Rectal smooth muscle tissue (tissue), 1 donor: ENCODE results near the gene ETFA.
A peak's percentile ranks its signal among the peaks of the same experiment; 100 is the strongest.

Experiments used
- H3K27ac ChIP-seq: one replicate; pipeline ENCODE4 v1.7.0; 2013; ENCODE audit warnings: low read depth, low read length, inconsistent platforms
- H3K27me3 ChIP-seq: one replicate; pipeline ENCODE4 v1.7.0; 2013; ENCODE audit warnings: low read length; ENCODE audit not compliant: control insufficient read depth, insufficient read depth
- H3K36me3 ChIP-seq: one replicate; pipeline ENCODE4 v1.7.0; 2013; ENCODE audit warnings: low read length; ENCODE audit not compliant: control insufficient read depth, insufficient read depth
- H3K4me1 ChIP-seq: one replicate; pipeline ENCODE4 v1.7.0; 2013; ENCODE audit warnings: low read length; ENCODE audit not compliant: control insufficient read depth, insufficient read depth
- H3K4me3 ChIP-seq: one replicate; pipeline ENCODE4 v1.7.0; 2013; ENCODE audit warnings: low read length
- H3K9ac ChIP-seq: one replicate; pipeline ENCODE4 v1.7.0; 2013; ENCODE audit warnings: low read length

ETFA gene

GRCh38 chr15:76345583-76345879, 34.3 kb upstream of the ETFA start:
- no peak overlapping the region for H3K9ac ChIP-seq
- H3K36me3 ChIP-seq, result no peaks in the 10 kb centered on the region
- H3K4me3 ChIP-seq, result peak overlapping the region; percentile 59
- no peaks in the 10 kb centered on the region for H3K4me1 ChIP-seq
- H3K27ac ChIP-seq, result peak overlapping the region; percentile 58
- H3K27me3 ChIP-seq, result peaks cover 30% of the 10 kb centered on the region

- no peak overlapping the region for H3K9ac ChIP-seq
- peak overlapping the region; percentile 58 for H3K27ac ChIP-seq
- H3K4me1 ChIP-seq, result no peaks in the 10 kb centered on the region
- H3K36me3 ChIP-seq, result no peaks in the 10 kb centered on the region
- peak overlapping the region; percentile 59 for H3K4me3 ChIP-seq
- peaks cover 31% of the 10 kb centered on the region for H3K27me3 ChIP-seq
These were observed 33.8 kb upstream of the ETFA start for GRCh38 chr15:76344893-76345582.

- H3K4me3 ChIP-seq, result peak overlapping the region; percentile 9
- H3K4me1 ChIP-seq, result peaks cover 2% of the 10 kb centered on the region
- no peak overlapping the region for H3K27ac ChIP-seq
These were observed 32.2 kb upstream of the ETFA start for GRCh38 chr15:76343313-76343996.

GRCh38 chr15:76342382-76343201, 31.3 kb upstream of the ETFA start:
- Histone ChIP-seq H3K27me3 (peaks cover 52% of the 10 kb centered on the region), H3K4me3 (peak overlapping the region; percentile 36), H3K4me1 (peaks cover 3% of the 10 kb centered on the region)

More at GRCh38 chr15:76343313-76343996, 32.2 kb upstream of the ETFA start:
- H3K27me3 ChIP-seq, result peaks cover 46% of the 10 kb centered on the region
- H3K36me3 ChIP-seq, result no peaks in the 10 kb centered on the region
- H3K9ac ChIP-seq, result no peak overlapping the region

GRCh38 chr15:76342058-76342381, 30.8 kb upstream of the ETFA start:
- Histone ChIP-seq H3K27me3 (peaks cover 52% of the 10 kb centered on the region), H3K4me1 (peaks cover 3% of the 10 kb centered on the region), H3K4me3 (peak overlapping the region; percentile 39), H3K36me3 (no peaks in the 10 kb centered on the region), H3K9ac (no peak overlapping the region), H3K27ac (peak overlapping the region; percentile 12)

More at GRCh38 chr15:76342382-76343201, 31.3 kb upstream of the ETFA start:
- Histone ChIP-seq H3K36me3 (no peaks in the 10 kb centered on the region), H3K9ac (no peak overlapping the region), H3K27ac (peak overlapping the region; percentile 12)

- no peak overlapping the region for H3K27ac ChIP-seq
- peaks cover 49% of the 10 kb centered on the region for H3K27me3 ChIP-seq
- no peaks in the 10 kb centered on the region for H3K36me3 ChIP-seq
- H3K4me1 ChIP-seq, result peaks cover 3% of the 10 kb centered on the region
- no peak overlapping the region for H3K9ac ChIP-seq
- H3K4me3 ChIP-seq, result peak overlapping the region; percentile 39
These were observed 30.2 kb upstream of the ETFA start for GRCh38 chr15:76341366-76342057.

- H3K27ac ChIP-seq, result no peak overlapping the region
- no peaks in the 10 kb centered on the region for H3K36me3 ChIP-seq
- no peak overlapping the region for H3K9ac ChIP-seq
- H3K4me1 ChIP-seq, result peaks cover 3% of the 10 kb centered on the region
- peaks cover 46% of the 10 kb centered on the region for H3K27me3 ChIP-seq
- peak overlapping the region; percentile 62 for H3K4me3 ChIP-seq
These were observed 29.6 kb upstream of the ETFA start for GRCh38 chr15:76340803-76341365.

GRCh38 chr15:76340198-76340802, 29.0 kb upstream of the ETFA start:
- Histone ChIP-seq H3K27ac (peak overlapping the region; percentile 53), H3K9ac (no peak overlapping the region), H3K36me3 (no peaks in the 10 kb centered on the region), H3K4me1 (peaks cover 3% of the 10 kb centered on the region), H3K27me3 (peaks cover 43% of the 10 kb centered on the region), H3K4me3 (peak overlapping the region; percentile 62)

- Histone ChIP-seq H3K9ac (no peak overlapping the region), H3K27ac (peak overlapping the region; percentile 53), H3K4me1 (peaks cover 3% of the 10 kb centered on the region), H3K27me3 (peaks cover 42% of the 10 kb centered on the region), H3K36me3 (no peaks in the 10 kb centered on the region), H3K4me3 (peak overlapping the region; percentile 62)
These were observed 28.3 kb upstream of the ETFA start for GRCh38 chr15:76339305-76340197.

- H3K9ac ChIP-seq, result no peak overlapping the region
- H3K27ac ChIP-seq, result no peak overlapping the region
- H3K4me1 ChIP-seq, result peaks cover 3% of the 10 kb centered on the region
- peak overlapping the region; percentile 56 for H3K4me3 ChIP-seq
- peaks cover 48% of the 10 kb centered on the region for H3K27me3 ChIP-seq
- no peaks in the 10 kb centered on the region for H3K36me3 ChIP-seq
These were observed 27.4 kb upstream of the ETFA start for GRCh38 chr15:76338486-76339304.
